DND-41 (cell line): ENCODE measurements around the gene PSMD2.

ENCODE experiments used
- ATAC-seq: fragments of 200-7000 bp; cut with Tn5 transposase; 3 replicates; pipeline ENCODE4 v1.9.1; 2021; ENCODE audit warnings: low read depth; ENCODE audit not compliant: insufficient read depth
- DNase-seq: peaks from one replicate; pipeline ENCODE4 v3.0.0-alpha.2; 2020
- H2AFZ ChIP-seq: 2 replicates; pipeline ENCODE4 v1.6.0; 2012; ENCODE audit warnings: low read depth, low read length
- H3K27ac ChIP-seq: 2 replicates; pipeline ENCODE4 v1.5.1; 2012; ENCODE audit warnings: low read length, inconsistent platforms
- H3K27me3 ChIP-seq: fragments of 200-600 bp; sonication (generic); 2 replicates; pipeline ENCODE4 v1.6.0; 2012; ENCODE audit warnings: low read length, mild to moderate bottlenecking, inconsistent platforms; ENCODE audit not compliant: insufficient read depth, poor library complexity
- H3K36me3 ChIP-seq: 2 replicates; pipeline ENCODE4 v1.5.1; 2012; ENCODE audit warnings: low read length, inconsistent platforms; ENCODE audit not compliant: insufficient read depth
- H3K4me1 ChIP-seq: 2 replicates; pipeline ENCODE4 v1.5.1; 2012; ENCODE audit warnings: mild to moderate bottlenecking, low read length; ENCODE audit not compliant: insufficient read depth
- H3K4me2 ChIP-seq: 2 replicates; pipeline ENCODE4 v1.6.0; 2012; ENCODE audit warnings: mild to moderate bottlenecking, moderate library complexity, low read length, inconsistent platforms; ENCODE audit not compliant: insufficient read depth
- H3K4me3 ChIP-seq, 2 experiments: fragments of 200-600 bp in 1 of 2; shearing (Covaris generic) in 1 of 2; 2 replicates each; pipeline ENCODE4 v1.5.1; 2012 to 2016; ENCODE audit warnings: inconsistent platforms in 2 of 2, low read length in 2 of 2, mild to moderate bottlenecking in 2 of 2, low read depth in 1 of 2, moderate library complexity in 1 of 2
- H3K79me2 ChIP-seq: 2 replicates; pipeline ENCODE4 v1.6.0; 2012; ENCODE audit warnings: low read length, inconsistent platforms; ENCODE audit not compliant: insufficient read depth
- H3K9ac ChIP-seq: 2 replicates; pipeline ENCODE4 v1.6.0; 2012; ENCODE audit warnings: low read depth, mild to moderate bottlenecking, inconsistent platforms, low read length, moderate library complexity
- H3K9me3 ChIP-seq: 2 replicates; pipeline ENCODE4 v1.5.1; 2012; ENCODE audit warnings: low read length, moderate library complexity, mild to moderate bottlenecking, inconsistent platforms; ENCODE audit not compliant: insufficient read depth, severe bottlenecking
- H4K20me1 ChIP-seq: 2 replicates; pipeline ENCODE4 v1.6.0; 2012; ENCODE audit warnings: low read length; ENCODE audit not compliant: insufficient read depth
- CTCF ChIP-seq: IDR thresholded peaks from 2 replicates; pipeline ENCODE4 v1.5.1; 2012; ENCODE audit warnings: borderline replicate concordance, low read length, moderate library complexity, mild to moderate bottlenecking; ENCODE audit not compliant: poor library complexity, severe bottlenecking; ENCODE audit errors: extremely low read depth
- EZH2 ChIP-seq: IDR thresholded peaks from 3 replicates; pipeline ENCODE4 v1.6.1; 2012; ENCODE audit warnings: borderline replicate concordance, low read depth, mild to moderate bottlenecking, moderate library complexity, low read length, inconsistent platforms; ENCODE audit not compliant: severe bottlenecking

PSMD2 gene

GRCh38 chr3:184341925-184342324 lies 42.9 kb downstream of the PSMD2 start:
- Histone ChIP-seq H3K36me3 (peaks cover 3% of the 10 kb centered on the region), H3K4me2 (no peak overlapping the region), H3K9ac (no peak overlapping the region), H3K9me3 (no peaks in the 10 kb centered on the region), H3K4me1 (peaks cover 14% of the 10 kb centered on the region), H2AFZ (no peak overlapping the region), H3K79me2 (peaks cover 3% of the 10 kb centered on the region; the same call in 1 of the 2 replicates), H3K27ac (no peak overlapping the region), H3K4me3 (no peak overlapping the region), H4K20me1 (peaks cover 6% of the 10 kb centered on the region; the same call in 1 of the 2 replicates), H3K27me3 (no peaks in the 10 kb centered on the region)
- TF ChIP-seq CTCF (no peak), EZH2 (no peak)
- ATAC-seq (no peak), DNase-seq (no peak)

GRCh38 chr3:184343200-184343876 lies 44.3 kb downstream of the PSMD2 start:
- no peaks in the 10 kb centered on the region for H4K20me1 ChIP-seq
- H3K4me3 ChIP-seq, result no peak overlapping the region
- no peak overlapping the region for H3K27ac ChIP-seq
- no peak overlapping the region for H2AFZ ChIP-seq
- DNase-seq (no peak), ATAC-seq (no peak)
- H3K9me3 ChIP-seq, result no peaks in the 10 kb centered on the region
- peaks cover 9% of the 10 kb centered on the region; the same call in 1 of the 2 replicates for H3K4me1 ChIP-seq
- H3K27me3 ChIP-seq, result no peaks in the 10 kb centered on the region
- peaks cover 3% of the 10 kb centered on the region for H3K36me3 ChIP-seq
- H3K9ac ChIP-seq, result no peak overlapping the region
- H3K79me2 ChIP-seq, result no peaks in the 10 kb centered on the region
- H3K4me2 ChIP-seq, result no peak overlapping the region
- TF ChIP-seq CTCF (no peak), EZH2 (no peak)

GRCh38 chr3:184344579-184345316 lies 45.7 kb downstream of the PSMD2 start:
- no peaks in the 10 kb centered on the region for H4K20me1 ChIP-seq
- peaks cover 3% of the 10 kb centered on the region for H3K36me3 ChIP-seq
- no peak overlapping the region for H3K4me3 ChIP-seq
- ATAC-seq (no peak), DNase-seq (no peak)
- no peaks in the 10 kb centered on the region for H3K9me3 ChIP-seq
- no peak overlapping the region for H2AFZ ChIP-seq
- TF ChIP-seq EZH2, result no peak
- no peak for TF ChIP-seq CTCF
- H3K4me1 ChIP-seq, result peaks cover 9% of the 10 kb centered on the region; the same call in 1 of the 2 replicates
- H3K27me3 ChIP-seq, result no peaks in the 10 kb centered on the region
- H3K27ac ChIP-seq, result no peak overlapping the region
- H3K9ac ChIP-seq, result no peak overlapping the region
- no peak overlapping the region for H3K4me2 ChIP-seq
- H3K79me2 ChIP-seq, result no peaks in the 10 kb centered on the region
